Heart left ventricle (tissue), 13 donors: Measurements from ENCODE around the gene PABPN1L.
"Not testable (repeated sequence)": the region's sequence is repeated elsewhere in the genome, so short reads cannot be mapped to it uniquely, and the experiment has no call there.

Source experiments
- POLR2A ChIP-seq, 2 donors: fragments of 450-650 bp; IDR thresholded peaks; one replicate each; pipeline ENCODE4 v1.6.1; 2017; ENCODE audit warnings: antibody characterized with exemption in 2 of 2, mild to moderate bottlenecking in 2 of 2, moderate library complexity in 2 of 2
- TF ChIP-seq, protein P1 (sequence below), 12 donors: fragments of 200-600 bp; sonication (generic) in 4 of 12; IDR thresholded peaks; one replicate each; pipeline versions ENCODE4 v1.5.0 to v1.8.0; 2018 to 2022; ENCODE audit warnings: antibody characterized with exemption in 12 of 12, mild to moderate bottlenecking in 5 of 12
- donor health status: ischemic (EF 13 %, LVEDD 7.1; RV severe dilation, severe dysfunction).
- donor health status: DM: no; HTN: yes; CAD: no.
- donor health status: DM: no; HTN: no; CAD: no.
- donor health status: ischemic (EF 25% LVEDD 6.9; RV normal size, moderate dysfunction).
- donor health status: ischemic (EF 25% LVEDD 5.7; RV mildly dilated, moderate dysfunction).
- donor health status: ischemic (EF 35%, LVEDD 5.7; RV mildly dilated, moderate dysfunction).
- donor health status: nonischemic (EF 11% LVEDD 7.7; RV severe dilation, severe dysfunction).
- donor health status: DM: yes; HTN: yes; CAD: no.
- donor health status: PGD.
- donor health status: ischemic (EF 29% LVEDD 5.4; RV normal size, mild dysfunction).
- donor health status: nonischemic (EF 23%, LVEDD 6.1; RV moderate dilation, normal function).

- TF ChIP-seq, protein P1, sequence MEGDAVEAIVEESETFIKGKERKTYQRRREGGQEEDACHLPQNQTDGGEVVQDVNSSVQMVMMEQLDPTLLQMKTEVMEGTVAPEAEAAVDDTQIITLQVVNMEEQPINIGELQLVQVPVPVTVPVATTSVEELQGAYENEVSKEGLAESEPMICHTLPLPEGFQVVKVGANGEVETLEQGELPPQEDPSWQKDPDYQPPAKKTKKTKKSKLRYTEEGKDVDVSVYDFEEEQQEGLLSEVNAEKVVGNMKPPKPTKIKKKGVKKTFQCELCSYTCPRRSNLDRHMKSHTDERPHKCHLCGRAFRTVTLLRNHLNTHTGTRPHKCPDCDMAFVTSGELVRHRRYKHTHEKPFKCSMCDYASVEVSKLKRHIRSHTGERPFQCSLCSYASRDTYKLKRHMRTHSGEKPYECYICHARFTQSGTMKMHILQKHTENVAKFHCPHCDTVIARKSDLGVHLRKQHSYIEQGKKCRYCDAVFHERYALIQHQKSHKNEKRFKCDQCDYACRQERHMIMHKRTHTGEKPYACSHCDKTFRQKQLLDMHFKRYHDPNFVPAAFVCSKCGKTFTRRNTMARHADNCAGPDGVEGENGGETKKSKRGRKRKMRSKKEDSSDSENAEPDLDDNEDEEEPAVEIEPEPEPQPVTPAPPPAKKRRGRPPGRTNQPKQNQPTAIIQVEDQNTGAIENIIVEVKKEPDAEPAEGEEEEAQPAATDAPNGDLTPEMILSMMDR (IDR thresholded peaks at IDR 0.05), result not testable (repeated sequence)
- TF ChIP-seq POLR2A (IDR thresholded peaks at IDR 0.05), result not testable (repeated sequence)
Measured at GRCh38 chr16:88889702-88890352, 23.4 kb upstream of the PABPN1L start.
